Gastroesophageal sphincter (tissue), 4 donors: ENCODE results near the gene FBXO17. TPM values are rescaled to one million over a fixed set of nuclear protein-coding genes. Genes with fewer than 3 reads are reported as not detected.

Experiments used
- ATAC-seq: fragments of 150-250 bp; one replicate; pipeline ENCODE4 v1.9.1; 2016; ENCODE audit warnings: mild to moderate bottlenecking, moderate library complexity
- H3K27ac ChIP-seq, 4 donors: fragments of 200-600 bp; sonication (generic) in 3 of 4; 1 replicate in 3 of 4; 2 replicates in 1 of 4; pipeline ENCODE4 v1.5.1; 2016 to 2019
- H3K27me3 ChIP-seq: fragments of 200-600 bp; sonication (generic); one replicate; pipeline ENCODE4 v1.5.1; 2019
- H3K36me3 ChIP-seq, 2 donors: fragments of 200-600 bp; sonication (generic); one replicate each; pipeline ENCODE4 v1.5.1; 2019; ENCODE audit warnings: control low read depth in 1 of 2
- H3K4me1 ChIP-seq, 3 donors: fragments of 200-600 bp; sonication (generic); 1 replicate in 2 of 3; 2 replicates in 1 of 3; pipeline ENCODE4 v1.5.1; 2016 to 2019; ENCODE audit warnings: control low read depth in 2 of 3
- H3K4me3 ChIP-seq, 2 donors: fragments of 200-600 bp; sonication (generic); one replicate each; pipeline ENCODE4 v1.5.1; 2019; ENCODE audit warnings: mild to moderate bottlenecking in 1 of 2, moderate library complexity in 1 of 2
- H3K9me3 ChIP-seq, 3 donors: fragments of 200-600 bp; sonication (generic); one replicate each; pipeline ENCODE4 v1.5.1; 2017 to 2019; ENCODE audit warnings: control low read depth in 2 of 3
- EP300 ChIP-seq: sonication (generic); formaldehyde crosslinking; IDR thresholded peaks from one replicate; pipeline ENCODE4 v1.6.1; 2017; ENCODE audit warnings: antibody characterized with exemption, mild to moderate bottlenecking
- POLR2A ChIP-seq, 2 donors: fragments of 450-650 bp; IDR thresholded peaks; one replicate each; pipeline ENCODE4 v1.6.1; 2017; ENCODE audit warnings: antibody characterized with exemption in 2 of 2, mild to moderate bottlenecking in 2 of 2, moderate library complexity in 1 of 2
- POLR2AphosphoS5 ChIP-seq: sonication (generic); formaldehyde crosslinking; IDR thresholded peaks from one replicate; pipeline ENCODE4 v1.6.1; 2017; ENCODE audit warnings: antibody characterized with exemption
- WGBS, 2 donors: methylation state at CpG; one replicate each; pipeline ENCODE4 v1.1.5; 2018; ENCODE audit warnings: low coverage in 1 of 2; 5-methylcytosine and 5-hydroxymethylcytosine counted together
- total RNA-seq, 4 donors: library from RNA; depleted of rRNA; stranded (reverse); fragments of >200 nt; gene quantifications; one replicate each; pipeline ENCODE4 v1.1.0, GENCODE V29; 2016
- TF ChIP-seq, protein P1 (sequence below), 4 experiments: fragments of 200-600 bp in 2 of 4; fragments of 450-650 bp in 2 of 4; sonication (generic) in 1 of 4; IDR thresholded peaks; one replicate each; pipeline ENCODE4 v1.5.1; 2017 to 2019; ENCODE audit warnings: antibody characterized with exemption in 4 of 4, mild to moderate bottlenecking in 2 of 4, moderate library complexity in 2 of 4

Gene FBXO17
- total RNA-seq, 4 donors from 2014 or later: 21.5 to 31.3 (median 27.8) TPM

DNA sequence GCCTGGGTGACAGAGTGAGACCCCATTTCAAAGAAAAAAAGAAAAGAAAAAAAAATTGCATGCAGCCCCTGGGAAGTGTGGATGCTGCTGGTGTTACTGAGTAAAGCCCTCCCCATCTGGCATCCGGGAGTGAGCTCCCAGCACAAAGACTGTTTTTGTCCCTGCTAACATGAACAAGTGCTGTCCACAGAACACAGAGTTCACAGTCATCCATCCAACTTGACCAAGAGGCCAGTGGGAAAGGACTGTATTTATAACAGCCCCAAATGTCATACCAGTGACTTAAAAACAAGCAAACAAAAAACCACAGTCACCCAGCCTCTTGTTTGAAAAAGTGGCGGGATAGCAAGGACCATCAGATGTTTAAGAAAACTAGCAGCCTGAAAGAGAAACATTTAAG is 10.8 kb downstream of the FBXO17 start:
- no peaks in the 10 kb centered on the region for H3K9me3 ChIP-seq
- WGBS, 2 donors: 53% methylated on average over 2 of the region's 2 CpGs; no CpG with 5 or more reads in 1 of the 2 donors
- ATAC-seq: no peak
- H3K27ac ChIP-seq: no peak overlapping the region
- no peak overlapping the region for H3K4me3 ChIP-seq
- peaks cover 0 to 12% (median 0%) of the 10 kb centered on the region in 3 donors for H3K4me1 ChIP-seq
- H3K27me3 ChIP-seq: no peaks in the 10 kb centered on the region
- H3K36me3 ChIP-seq: peaks cover 0 to 35% of the 10 kb centered on the region in 2 donors
- TF ChIP-seq POLR2A (IDR thresholded peaks at IDR 0.05) (no peak), POLR2AphosphoS5 (no peak)
- TF ChIP-seq, protein P1, sequence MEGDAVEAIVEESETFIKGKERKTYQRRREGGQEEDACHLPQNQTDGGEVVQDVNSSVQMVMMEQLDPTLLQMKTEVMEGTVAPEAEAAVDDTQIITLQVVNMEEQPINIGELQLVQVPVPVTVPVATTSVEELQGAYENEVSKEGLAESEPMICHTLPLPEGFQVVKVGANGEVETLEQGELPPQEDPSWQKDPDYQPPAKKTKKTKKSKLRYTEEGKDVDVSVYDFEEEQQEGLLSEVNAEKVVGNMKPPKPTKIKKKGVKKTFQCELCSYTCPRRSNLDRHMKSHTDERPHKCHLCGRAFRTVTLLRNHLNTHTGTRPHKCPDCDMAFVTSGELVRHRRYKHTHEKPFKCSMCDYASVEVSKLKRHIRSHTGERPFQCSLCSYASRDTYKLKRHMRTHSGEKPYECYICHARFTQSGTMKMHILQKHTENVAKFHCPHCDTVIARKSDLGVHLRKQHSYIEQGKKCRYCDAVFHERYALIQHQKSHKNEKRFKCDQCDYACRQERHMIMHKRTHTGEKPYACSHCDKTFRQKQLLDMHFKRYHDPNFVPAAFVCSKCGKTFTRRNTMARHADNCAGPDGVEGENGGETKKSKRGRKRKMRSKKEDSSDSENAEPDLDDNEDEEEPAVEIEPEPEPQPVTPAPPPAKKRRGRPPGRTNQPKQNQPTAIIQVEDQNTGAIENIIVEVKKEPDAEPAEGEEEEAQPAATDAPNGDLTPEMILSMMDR (IDR thresholded peaks at IDR 0.05): no peak

DNA sequence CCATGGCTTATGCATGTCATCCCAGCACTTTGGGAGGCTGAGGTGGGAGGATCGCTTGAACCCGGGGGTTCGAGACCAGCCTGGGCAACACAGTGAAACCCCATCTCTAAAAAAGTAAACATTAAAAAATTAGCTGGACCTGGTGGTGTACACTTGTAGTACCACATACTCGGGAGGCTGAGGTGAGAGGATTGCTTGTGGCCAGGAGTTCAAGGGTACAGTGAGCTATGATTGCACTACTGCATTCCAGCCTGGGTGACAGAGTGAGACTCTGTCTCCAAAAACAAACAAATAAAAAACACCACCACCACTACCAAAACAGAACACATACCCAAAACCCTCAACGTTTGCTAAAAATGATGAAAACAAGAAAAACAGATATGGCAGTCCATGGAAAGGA is 15.9 kb downstream of the FBXO17 start:
- Histone ChIP-seq H3K4me1 (peaks cover 0 to 12% (median 0%) of the 10 kb centered on the region in 3 donors), H3K9me3 (no peaks in the 10 kb centered on the region), H3K27ac (no peak overlapping the region), H3K27me3 (no peaks in the 10 kb centered on the region), H3K4me3 (no peak overlapping the region), H3K36me3 (peaks cover 0 to 21% of the 10 kb centered on the region in 2 donors)
- TF ChIP-seq, protein P1 (IDR thresholded peaks at IDR 0.05): no peak
- no peak for TF ChIP-seq EP300
- no peak for TF ChIP-seq POLR2AphosphoS5
- no peak for TF ChIP-seq POLR2A (IDR thresholded peaks at IDR 0.05)
- 57 to 86% methylated on average over 1 to 4 of the region's 5 CpGs for WGBS, 2 donors
- no peak for ATAC-seq

DNA sequence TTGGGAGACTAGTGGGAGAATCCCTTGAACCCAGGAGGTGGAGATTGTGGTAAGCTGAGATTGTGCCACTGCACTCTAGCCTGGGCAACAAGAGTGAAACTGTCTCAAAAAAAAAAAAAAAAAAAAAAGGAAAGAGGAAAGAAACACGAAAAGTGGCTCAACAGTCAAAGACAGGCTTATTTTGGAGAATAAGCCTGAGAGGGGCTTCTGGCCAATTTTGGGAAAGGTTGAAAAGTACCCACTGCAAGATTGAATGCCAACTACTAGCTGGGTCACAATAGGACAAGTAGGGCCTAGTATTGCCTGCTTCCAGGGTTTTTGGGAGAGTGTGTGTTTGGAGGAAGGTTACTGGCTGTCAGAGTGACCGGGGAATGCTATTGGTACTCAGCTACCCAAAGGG is 17.2 kb downstream of the FBXO17 start:
- 93% methylated on average over 2 of the region's 2 CpGs; no CpG with 5 or more reads in 1 of the 2 donors for WGBS, 2 donors
- no peak overlapping the region for H3K27ac ChIP-seq
- H3K9me3 ChIP-seq: no peaks in the 10 kb centered on the region
- peaks cover 0 to 12% (median 0%) of the 10 kb centered on the region in 3 donors for H3K4me1 ChIP-seq
- no peaks in the 10 kb centered on the region for H3K27me3 ChIP-seq
- TF ChIP-seq, protein P1 (IDR thresholded peaks at IDR 0.05): no peak
- no peak for TF ChIP-seq POLR2A (IDR thresholded peaks at IDR 0.05)
- TF ChIP-seq EP300: no peak
- no peak for TF ChIP-seq POLR2AphosphoS5
- H3K36me3 ChIP-seq: peaks cover 0 to 15% of the 10 kb centered on the region in 2 donors
- H3K4me3 ChIP-seq: no peak overlapping the region
- no peak for ATAC-seq

DNA sequence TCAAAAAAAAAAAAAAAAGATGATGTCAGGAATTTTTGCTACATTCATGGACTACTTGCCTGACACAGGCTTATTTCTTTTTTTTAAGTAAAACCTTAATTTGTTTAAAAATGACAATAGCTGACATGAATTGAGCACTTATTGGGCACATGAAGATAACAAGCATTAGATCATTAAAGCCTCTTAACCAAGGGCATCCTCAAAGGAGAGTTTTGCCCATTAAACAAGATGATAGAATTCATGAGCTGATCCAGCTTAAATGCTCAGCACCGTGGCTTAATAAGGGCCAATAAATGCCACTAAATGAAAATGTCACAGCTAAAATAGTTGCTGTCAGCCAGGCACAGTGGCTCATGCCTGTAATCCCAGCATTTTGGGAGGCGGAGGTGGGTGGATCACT is 19.3 kb downstream of the FBXO17 start:
- TF ChIP-seq EP300: no peak
- TF ChIP-seq, protein P1 (IDR thresholded peaks at IDR 0.05): no peak
- no peak for TF ChIP-seq POLR2AphosphoS5
- no peak for TF ChIP-seq POLR2A (IDR thresholded peaks at IDR 0.05)
- H3K4me3 ChIP-seq: no peak overlapping the region
- H3K4me1 ChIP-seq: no peaks in the 10 kb centered on the region
- no peaks in the 10 kb centered on the region for H3K9me3 ChIP-seq
- ATAC-seq: no peak
- 83% methylated on average over 2 of the region's 2 CpGs; no CpG with 5 or more reads in 1 of the 2 donors for WGBS, 2 donors
- H3K36me3 ChIP-seq: peaks cover 0 to 15% of the 10 kb centered on the region in 2 donors
- no peaks in the 10 kb centered on the region for H3K27me3 ChIP-seq
- H3K27ac ChIP-seq: no peak overlapping the region

DNA sequence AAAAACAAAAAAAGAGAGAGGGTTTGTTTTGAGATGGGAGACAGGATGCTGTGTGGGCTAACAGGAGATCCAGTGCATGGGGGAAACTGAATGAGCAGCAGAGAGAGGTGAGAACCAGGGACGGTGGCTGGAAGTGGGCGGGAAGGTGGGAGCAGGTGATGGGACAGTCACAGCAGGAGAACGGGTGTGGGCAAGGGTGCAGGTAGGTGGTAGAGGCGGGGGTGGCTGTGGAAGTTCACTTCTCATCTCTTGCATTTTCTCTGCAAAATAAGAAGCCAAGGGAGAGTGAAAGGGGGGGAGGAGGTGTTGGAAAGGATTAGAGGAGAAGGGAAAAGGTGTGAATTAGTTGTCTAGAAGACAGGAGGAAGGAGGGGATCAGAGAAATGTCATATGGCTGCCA is 21.9 kb downstream of the FBXO17 start:
- no peaks in the 10 kb centered on the region for H3K27me3 ChIP-seq
- peaks cover 0 to 15% (median 7%) of the 10 kb centered on the region in 3 donors for H3K4me1 ChIP-seq
- H3K9me3 ChIP-seq: no peaks in the 10 kb centered on the region
- TF ChIP-seq EP300 (no peak), POLR2AphosphoS5 (no peak), POLR2A (IDR thresholded peaks at IDR 0.05) (no peak)
- TF ChIP-seq, protein P1 (IDR thresholded peaks at IDR 0.05): no peak
- WGBS, 2 donors: 66 to 76% methylated on average over 4 of the region's 4 CpGs
- H3K4me3 ChIP-seq: no peak overlapping the region
- no peak for ATAC-seq
- peaks cover 0 to 15% of the 10 kb centered on the region in 2 donors for H3K36me3 ChIP-seq
- no peak overlapping the region for H3K27ac ChIP-seq
